ENCODE data around the gene MPZL3.
"Not testable (repeated sequence)": the region's sequence is repeated elsewhere in the genome, so short reads cannot be mapped to it uniquely, and the experiment has no call there.

MPZL3 gene

DNA sequence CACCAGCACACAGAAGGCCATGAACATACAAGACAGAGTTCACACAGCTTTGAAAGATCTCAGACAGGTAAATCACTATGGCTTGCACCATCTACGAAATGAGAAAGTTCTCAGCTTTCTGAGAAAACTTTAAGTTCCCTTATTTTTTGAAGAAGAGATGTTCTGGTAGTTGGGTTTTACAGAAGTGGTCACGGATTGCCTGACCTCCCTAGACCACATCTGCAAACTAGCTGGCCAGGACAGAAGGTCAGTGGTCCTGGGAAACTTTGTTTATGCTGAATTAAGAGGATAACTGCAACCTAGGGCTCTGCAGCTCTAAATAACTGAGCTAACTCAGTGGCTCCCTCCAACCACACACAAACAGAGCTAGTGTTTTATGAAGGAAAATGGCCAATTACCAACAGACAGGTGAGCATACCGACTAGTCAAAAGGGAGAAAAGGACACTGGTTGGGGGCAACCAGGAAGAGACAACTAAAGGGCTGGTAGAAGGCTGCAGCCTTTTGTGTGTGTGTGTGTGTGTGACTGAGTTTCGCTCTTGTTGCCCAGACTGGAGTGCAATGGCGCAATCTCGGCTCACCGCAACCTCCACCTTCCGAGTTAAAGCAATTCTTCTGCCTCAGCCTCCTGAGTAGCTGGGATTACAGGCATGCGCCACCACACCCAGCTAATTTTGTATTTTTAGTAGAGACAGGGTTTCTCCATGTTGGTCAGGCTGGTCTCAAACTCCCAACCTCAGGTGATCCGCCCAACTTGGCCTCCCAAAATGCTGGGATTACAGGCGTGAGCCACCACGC is 67.2 kb downstream of the MPZL3 start:
- no peak for DNase-seq (ENCODE audit: low read depth in 2 of 2)

DNA sequence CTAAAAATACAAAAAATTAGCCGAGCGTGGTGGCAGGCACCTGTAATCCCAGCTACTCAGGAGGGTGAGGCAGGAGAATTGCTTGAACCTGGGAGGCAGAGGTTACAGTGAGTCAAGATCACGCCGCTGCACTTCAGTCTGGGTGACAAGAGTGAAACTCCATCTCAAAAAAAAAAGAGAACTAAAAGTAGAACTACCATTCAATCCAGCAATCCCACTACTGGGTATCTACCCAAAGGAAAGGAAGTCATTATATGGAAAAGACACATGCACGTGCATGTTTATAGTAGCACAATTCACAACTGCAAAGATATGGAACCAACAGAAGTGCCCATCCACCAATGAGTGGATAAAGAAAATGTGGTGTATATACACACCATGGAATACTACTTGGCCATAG is 68.5 kb downstream of the MPZL3 start:
- DNase-seq (ENCODE audit: low read depth in 2 of 2): not testable (repeated sequence)

DNA sequence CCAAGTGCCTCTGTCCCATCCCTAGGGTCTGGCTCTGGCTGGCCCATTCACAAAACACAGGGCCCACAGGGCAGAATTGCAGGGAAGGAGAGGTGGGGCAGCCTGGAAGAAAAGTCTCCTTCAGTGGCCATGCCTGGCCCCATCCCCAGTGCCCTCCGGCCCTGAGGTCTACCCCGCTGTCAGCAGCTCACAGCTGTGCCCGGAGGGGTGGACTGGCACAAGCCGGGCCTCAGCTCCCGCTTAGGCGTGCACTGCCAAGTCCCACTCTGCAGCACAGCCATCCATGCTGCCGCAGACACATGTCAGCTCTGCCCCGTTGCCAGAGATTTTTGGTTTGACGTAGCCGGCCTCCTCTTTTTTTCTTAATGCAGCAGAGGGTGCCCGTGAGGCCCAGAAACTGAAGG is 71.9 kb downstream of the MPZL3 start:
- no peak for DNase-seq (ENCODE audit: low read depth in 2 of 2)

DNA sequence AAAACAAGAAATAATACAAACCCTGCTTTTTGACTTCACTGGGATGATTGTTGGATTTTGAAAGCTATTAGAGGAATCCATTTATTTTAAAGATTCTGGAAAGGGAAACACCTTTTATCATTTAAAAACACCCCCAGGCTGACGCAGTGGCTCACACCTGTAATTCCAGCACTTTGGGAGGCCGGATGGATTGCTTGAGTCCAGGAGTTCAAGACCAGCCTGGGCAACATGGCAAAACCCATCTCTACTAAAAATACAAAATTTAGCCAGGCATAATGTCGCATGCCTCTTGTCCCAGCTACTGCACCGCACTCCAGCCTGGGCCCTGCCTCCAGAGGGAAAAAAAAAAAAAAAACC is 75.4 kb downstream of the MPZL3 start:
- DNase-seq (ENCODE audit: low read depth in 2 of 2): no peak

Data from stimulated activated CD8-positive, alpha-beta memory T cell treated with anti-CD3 and anti-CD28 coated beads, Interleukin-2, amount 100 ng/mL, for 48 hours (primary cell).